GM06990 (cell line): ENCODE results near the gene CERS3.

Experiments used
- DNase-seq: peaks from one replicate; pipeline ENCODE4 v3.0.0-alpha.2; 2011; ENCODE audit not compliant: insufficient read length; ENCODE audit errors: extremely low read depth
- H3K27me3 ChIP-seq: replicated peaks from 2 replicates; pipeline ENCODE4 v1.6.0; 2011; ENCODE audit warnings: low read length; ENCODE audit not compliant: control insufficient read depth, insufficient read depth
- H3K36me3 ChIP-seq: 2 replicates; pipeline ENCODE4 v1.5.1; 2011; ENCODE audit warnings: low read length; ENCODE audit not compliant: control insufficient read depth, insufficient read depth
- H3K4me3 ChIP-seq: replicated peaks from 2 replicates; pipeline ENCODE4 v1.5.1; 2011; ENCODE audit warnings: low read depth, mild to moderate bottlenecking, control low read depth, low read length
- TF ChIP-seq, protein P1 (sequence below): IDR thresholded peaks from 2 replicates; pipeline ENCODE4 v1.5.1; 2011; ENCODE audit warnings: low read length, control low read depth, mild to moderate bottlenecking, inconsistent platforms; ENCODE audit not compliant: insufficient read depth, poor library complexity, severe bottlenecking

CERS3 gene

DNA sequence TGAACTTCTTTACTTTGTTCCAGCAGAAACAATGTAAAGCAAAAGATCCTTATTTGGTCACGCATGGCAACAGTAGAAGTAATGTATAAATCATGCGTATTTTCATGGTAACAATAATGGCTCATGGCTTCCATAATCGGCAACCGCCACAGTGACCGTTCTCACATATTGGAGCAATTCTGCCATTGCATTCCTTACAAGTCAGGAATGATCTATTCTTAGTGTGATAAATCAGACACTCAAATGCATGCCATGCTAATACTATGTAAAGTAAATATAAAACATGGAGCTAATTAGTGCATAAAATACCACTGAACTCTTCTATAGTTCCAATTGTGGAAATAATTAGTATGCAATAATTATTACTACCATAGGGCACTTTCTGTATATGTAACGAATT lies 13.5 kb upstream of the CERS3 start:
- H3K27me3 ChIP-seq = no peaks in the 10 kb centered on the region
- TF ChIP-seq, protein P1, sequence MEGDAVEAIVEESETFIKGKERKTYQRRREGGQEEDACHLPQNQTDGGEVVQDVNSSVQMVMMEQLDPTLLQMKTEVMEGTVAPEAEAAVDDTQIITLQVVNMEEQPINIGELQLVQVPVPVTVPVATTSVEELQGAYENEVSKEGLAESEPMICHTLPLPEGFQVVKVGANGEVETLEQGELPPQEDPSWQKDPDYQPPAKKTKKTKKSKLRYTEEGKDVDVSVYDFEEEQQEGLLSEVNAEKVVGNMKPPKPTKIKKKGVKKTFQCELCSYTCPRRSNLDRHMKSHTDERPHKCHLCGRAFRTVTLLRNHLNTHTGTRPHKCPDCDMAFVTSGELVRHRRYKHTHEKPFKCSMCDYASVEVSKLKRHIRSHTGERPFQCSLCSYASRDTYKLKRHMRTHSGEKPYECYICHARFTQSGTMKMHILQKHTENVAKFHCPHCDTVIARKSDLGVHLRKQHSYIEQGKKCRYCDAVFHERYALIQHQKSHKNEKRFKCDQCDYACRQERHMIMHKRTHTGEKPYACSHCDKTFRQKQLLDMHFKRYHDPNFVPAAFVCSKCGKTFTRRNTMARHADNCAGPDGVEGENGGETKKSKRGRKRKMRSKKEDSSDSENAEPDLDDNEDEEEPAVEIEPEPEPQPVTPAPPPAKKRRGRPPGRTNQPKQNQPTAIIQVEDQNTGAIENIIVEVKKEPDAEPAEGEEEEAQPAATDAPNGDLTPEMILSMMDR = no peak
- DNase-seq = no peak

DNA sequence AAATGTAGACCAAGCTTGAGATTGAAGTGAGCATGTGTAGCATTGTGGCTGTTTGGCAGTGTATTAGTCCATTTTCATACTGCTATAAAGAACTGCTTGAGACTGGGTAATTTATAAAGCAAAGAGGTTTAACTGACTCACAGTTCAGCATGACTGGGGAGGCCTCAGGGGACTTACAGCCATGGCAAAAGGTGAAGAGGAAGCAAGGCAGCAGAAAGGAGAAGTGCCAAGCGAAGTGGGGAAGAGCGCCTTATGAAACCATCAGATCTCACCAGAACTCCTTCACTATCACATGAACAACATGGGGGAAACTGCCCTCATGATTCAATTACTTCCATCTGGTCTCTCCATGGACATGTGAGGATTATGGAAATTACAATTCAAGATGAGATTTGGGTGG lies 8.6 kb upstream of the CERS3 start:
- DNase-seq = no peak
- Histone ChIP-seq H3K27me3 (no peaks in the 10 kb centered on the region), H3K36me3 (no peaks in the 10 kb centered on the region), H3K4me3 (no peak overlapping the region)
- TF ChIP-seq, protein P1 = no peak

More for the DNA sequence above, 13.5 kb upstream of the CERS3 start:
- no peaks in the 10 kb centered on the region for H3K36me3 ChIP-seq
- no peak overlapping the region for H3K4me3 ChIP-seq

DNA sequence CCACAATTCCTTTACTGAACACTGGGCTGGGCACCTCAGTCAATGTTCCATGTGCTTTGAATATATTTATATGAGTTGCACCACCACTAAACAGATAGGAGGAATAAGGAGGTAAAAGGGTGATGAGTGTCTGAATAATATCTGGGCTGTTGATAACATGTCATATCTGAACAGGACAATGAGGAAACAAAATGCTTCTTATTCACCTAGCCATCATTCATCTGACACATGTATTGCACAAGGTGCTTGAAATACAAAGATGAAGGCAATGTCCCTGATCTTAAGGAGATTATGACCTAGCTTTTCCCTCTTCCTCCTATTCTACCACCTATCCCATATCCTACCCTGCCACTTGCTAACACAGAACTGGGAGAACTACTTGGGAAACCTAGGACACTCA lies 8.0 kb upstream of the CERS3 start:
- H3K4me3 ChIP-seq = no peak overlapping the region
- TF ChIP-seq, protein P1 = no peak
- no peak for DNase-seq
- no peaks in the 10 kb centered on the region for H3K36me3 ChIP-seq
- no peaks in the 10 kb centered on the region for H3K27me3 ChIP-seq

DNA sequence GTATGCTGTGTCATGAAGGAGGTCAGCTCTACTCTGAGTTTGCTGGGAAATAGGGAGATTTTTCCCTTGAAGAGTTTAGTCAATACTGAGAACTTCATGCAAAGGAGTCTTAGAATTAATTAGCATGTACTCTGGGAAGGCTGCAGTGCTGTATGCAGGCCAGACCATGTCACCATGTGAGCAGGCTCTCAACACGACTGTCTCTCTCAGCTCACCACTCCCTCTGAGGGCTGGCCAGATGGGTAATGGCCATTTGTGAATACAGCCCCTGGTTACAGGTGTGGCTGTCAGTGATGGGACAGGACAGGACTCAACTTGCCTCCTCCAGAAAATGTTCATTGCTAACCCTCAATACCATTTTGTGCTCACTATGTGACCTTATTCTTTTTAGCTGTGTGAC lies 5.1 kb upstream of the CERS3 start:
- TF ChIP-seq, protein P1 = no peak
- no peaks in the 10 kb centered on the region for H3K36me3 ChIP-seq
- no peak overlapping the region for H3K4me3 ChIP-seq
- no peaks in the 10 kb centered on the region for H3K27me3 ChIP-seq
- DNase-seq = no peak

DNA sequence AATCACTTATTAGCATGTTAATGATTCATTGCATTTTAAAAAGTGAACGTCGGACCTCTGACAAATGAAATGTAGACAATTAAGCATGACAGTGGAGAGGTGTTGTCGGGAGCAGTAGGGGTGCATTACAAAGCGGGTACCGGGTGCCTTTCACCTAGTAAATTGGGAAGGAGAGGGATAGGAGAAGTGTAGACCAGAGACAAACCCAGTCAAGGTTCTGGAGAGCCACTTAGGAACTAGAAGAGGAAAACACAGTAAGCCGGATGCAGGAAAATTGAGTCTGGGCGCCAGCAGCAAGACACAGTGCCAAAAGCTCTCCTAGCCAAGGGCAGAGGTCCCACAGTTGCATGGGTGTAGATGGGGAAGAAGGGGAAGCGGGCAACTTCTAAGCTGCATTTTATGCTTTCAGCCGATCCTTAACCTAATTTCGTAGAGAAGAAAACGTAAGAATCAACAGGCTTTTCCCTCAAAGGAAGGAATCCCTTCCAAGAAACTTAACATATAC lies 3.1 kb upstream of the CERS3 start:
- DNase-seq = no peak
- no peak overlapping the region for H3K4me3 ChIP-seq
- no peaks in the 10 kb centered on the region for H3K27me3 ChIP-seq
- no peaks in the 10 kb centered on the region for H3K36me3 ChIP-seq
- TF ChIP-seq, protein P1 = no peak

DNA sequence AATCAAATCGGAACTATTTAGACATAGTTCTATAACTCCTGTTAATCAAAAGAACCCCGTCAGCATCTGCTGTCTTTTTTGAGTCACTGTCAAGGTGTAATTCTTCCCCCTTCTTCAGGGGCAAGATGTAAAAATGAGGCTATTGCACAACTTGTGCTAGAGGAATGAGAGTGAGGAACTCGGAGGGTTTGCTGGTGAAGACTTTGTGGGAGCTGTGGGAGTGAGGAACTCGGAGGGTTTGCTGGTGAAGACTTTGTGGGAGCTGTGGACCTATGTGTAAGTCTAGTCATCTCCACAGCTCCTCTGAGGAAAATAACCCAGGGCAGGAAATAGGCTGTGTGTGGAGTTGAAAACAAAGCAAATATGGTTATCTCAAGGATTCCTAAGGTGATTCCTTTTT lies 2.5 kb upstream of the CERS3 start:
- Histone ChIP-seq H3K36me3 (no peaks in the 10 kb centered on the region), H3K4me3 (no peak overlapping the region), H3K27me3 (no peaks in the 10 kb centered on the region)
- no peak for DNase-seq
- TF ChIP-seq, protein P1 = no peak
